Astrocyte of the hippocampus (primary cell): Measurements from ENCODE around the gene MRPS18C.

Source experiments
- DNase-seq: peaks from one replicate; pipeline ENCODE4 v3.0.0; 2011; ENCODE audit warnings: low read depth, low spot score

The MRPS18C gene

GRCh38 chr4:83455281-83456183, at the start of gene MRPS18C, which contains the start of gene HELQ:
TSS of gene MRPS18C (plus strand) at chr4:83456058. CDS start at chr4:83456078, 20 bp downstream.
TSS of gene HELQ (minus strand) at chr4:83455823. CDS start at chr4:83455693, 130 bp downstream.
- peak; percentile 99 for DNase-seq

DNA sequence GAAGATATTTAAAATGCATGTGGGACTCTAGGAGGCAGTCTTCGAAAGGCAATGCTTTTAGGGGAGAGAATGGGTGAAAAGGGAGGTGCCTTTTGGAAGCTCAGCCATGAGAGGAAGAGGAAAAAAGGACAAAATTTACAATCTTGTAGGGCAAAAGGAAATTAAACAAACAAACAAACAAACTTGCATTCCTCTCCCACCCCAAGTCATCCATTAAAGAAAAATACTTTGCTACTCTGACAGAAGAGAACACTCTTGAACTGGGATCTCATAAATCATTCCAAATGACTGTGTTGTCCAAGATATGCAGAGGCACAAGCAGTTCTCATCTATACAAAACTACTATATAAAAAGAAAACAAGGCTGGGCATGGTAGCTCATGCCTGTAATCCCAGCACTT, 47.0 kb upstream of the MRPS18C start:
- no peak for DNase-seq

- no peak for DNase-seq
Observed at GRCh38 chr4:83413676-83414075, 42.2 kb upstream of the MRPS18C start.

- DNase-seq = no peak
Observed at GRCh38 chr4:83417566-83417965, 38.3 kb upstream of the MRPS18C start.

DNA sequence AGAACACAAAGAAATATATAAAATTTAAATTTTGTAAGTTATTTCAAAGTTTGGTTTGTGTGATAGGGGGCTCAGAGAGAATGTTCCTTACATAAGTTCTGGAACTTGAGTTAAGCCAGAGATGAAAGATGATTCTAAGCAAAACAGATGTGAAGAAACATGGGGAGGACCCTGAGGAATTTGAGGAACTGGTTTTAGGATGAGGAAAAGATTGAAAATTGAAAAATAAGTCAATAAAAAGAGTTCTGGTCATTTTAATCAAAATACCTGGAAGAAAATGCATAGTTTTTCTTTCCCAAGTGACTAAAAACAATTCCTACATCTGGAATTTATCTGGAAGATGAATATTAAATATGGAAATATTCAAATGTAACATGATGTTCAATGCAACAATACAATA, 37.6 kb upstream of the MRPS18C start:
- no peak for DNase-seq

DNA sequence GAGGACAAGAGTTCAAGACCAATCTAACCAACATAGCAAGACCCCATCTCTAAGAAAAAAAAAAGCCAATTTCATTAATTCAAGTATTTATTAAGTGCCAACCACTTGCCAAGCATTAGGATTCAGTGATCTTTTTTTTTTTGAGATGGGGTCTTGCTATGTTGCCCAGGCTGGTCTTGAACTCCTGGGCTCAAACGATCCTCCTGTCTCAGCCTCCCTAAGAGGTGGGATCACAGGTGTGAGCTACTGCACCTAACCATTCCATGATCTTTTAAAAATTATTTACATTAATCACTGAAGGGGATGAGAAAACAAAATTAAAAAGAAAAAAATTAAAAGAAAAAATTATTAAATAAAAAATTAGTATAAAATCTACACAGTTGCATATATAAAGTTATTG, 24.7 kb upstream of the MRPS18C start:
- no peak for DNase-seq

DNA sequence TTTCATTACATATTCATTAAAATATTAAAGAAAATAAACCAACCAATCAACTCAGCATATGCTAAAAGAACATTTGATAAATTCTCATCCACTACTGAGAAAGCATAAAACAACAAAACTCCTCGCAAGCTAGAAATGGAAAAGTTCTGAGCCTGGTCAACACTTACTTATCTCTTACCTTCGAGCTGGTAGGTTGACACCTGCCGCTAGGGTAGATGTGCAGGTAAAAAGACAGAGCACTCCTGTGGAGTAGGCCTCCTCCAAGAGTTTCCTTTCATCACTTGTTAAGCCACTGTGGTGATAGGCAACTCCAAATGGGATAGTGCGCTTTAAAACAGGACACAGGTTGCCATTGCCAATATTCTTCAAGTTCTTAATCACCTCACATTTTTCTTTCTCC, 19.2 kb upstream of the MRPS18C start:
- no peak for DNase-seq

DNA sequence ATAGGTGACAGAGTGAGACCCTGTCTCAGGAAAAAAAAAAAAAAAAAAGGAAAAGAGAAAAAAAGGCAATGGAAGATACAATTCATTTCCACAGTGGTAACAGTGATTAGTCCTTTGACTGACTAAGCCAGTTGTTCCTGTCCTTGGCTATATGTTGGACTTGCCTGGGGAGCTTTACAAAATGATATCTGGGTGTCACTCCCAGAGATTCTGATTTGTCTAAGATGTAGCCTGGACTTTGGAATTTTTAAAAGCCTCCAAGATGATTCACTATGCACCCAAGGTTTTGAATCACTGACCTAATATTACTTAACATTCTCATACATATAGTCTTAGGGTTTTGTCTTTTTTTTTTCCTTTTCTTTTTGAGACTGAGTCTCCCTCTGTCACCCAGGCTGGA, 17.1 kb upstream of the MRPS18C start:
- no peak for DNase-seq

- no peak for DNase-seq
Observed at GRCh38 chr4:83440148-83440814, 15.6 kb upstream of the MRPS18C start.

DNA sequence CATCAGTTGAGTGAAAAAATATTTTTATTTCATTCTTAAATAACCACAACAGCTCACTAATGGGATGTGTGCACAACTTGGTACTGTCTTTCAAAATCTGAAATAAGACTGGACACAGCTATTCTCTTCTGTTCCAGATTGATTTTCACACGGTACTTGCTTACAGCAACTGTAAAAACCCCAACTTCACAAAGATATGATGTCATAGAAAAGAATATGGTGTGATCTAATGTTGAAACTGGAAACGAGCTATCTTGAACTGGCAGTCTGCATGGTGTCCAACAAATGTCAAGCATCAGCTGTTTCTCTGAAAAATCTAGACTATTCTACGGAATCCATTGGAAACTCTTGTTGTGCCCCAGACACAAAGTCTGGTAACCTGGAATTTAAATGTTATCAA, 15.0 kb upstream of the MRPS18C start:
- no peak for DNase-seq

GRCh38 chr4:83449009-83449408, 6.8 kb upstream of the MRPS18C start:
- DNase-seq = no peak

GRCh38 chr4:83454686-83455085, 1.2 kb upstream of the MRPS18C start:
- DNase-seq = peak; percentile 20

- no peak for DNase-seq
Observed at GRCh38 chr4:83456184-83456501, 285 bp downstream of the MRPS18C start.

DNA sequence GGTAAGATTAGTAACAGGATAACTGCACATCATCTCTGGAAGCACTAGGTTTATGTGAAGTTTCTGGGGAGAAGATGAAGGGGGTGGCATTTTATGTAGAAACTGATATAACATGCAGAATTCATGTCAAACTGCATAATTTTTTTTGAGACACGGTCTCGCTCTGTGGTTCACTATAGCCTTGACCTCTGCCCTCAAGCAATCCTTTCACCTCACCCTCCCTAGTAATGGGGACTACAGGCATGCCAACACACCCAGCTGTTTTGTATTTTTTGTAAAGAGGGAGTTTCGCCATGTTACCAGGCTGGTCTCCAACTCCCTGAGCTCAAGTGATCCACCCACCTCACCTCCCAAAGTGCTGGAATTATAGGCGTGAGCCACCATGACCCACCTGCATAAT, 17.6 kb downstream of the MRPS18C start:
- no peak for DNase-seq

- DNase-seq = no peak
Observed at GRCh38 chr4:83473966-83474365, 18.1 kb downstream of the MRPS18C start.

DNA sequence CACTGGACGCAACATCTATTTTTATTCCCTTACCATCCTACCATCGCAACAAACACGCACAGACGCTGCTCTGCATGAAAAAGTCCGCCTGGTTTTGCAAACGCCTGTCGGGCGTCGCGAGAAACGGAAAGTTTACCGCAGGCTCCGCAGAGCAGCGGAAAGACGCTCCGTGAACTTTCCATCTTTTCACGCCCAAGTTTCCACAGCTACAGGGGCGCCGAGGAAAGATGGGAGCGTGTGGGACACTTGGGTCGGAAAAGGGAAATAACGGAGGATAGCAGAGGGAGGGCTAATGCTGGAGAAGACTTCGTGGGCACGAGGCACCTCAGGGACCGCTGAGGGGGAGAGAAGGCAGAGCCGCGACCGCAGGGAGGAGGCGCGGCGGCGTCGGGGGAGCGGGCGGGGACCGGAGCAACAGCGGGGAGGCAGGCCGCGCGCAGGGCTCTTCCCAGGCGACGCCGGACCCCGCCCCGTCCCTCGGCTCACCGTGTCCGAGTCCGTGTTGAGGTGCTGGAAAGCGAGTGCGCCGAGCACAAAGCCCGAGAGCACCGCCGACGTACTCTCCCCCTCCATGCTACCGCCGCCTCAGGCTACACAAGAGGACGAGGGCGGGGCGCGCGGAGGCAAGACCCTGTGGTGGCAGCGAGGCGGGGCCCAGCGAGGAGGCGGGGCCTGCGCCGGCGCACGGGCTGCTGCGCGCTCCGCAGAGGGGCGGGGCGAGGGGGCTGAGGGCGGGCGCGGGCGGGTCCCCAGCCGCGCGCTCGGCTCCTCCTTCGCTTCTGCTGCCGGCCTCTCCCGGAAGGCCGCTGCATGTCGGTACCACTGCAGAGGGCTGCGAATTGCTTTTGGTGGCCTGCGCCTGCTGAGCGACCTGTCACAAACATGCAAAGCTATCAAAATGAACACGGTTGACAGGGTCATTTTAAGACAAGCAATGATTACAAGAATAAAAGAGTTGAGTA, 28.9 kb downstream of the MRPS18C start, which contains the start of gene ABRAXAS1:
Gene ABRAXAS1 (minus strand): TSS at position 601 of the 962 bp plus-strand sequence. CDS start 28 bp downstream, at position 573.
- peak; percentile 99 for DNase-seq

GRCh38 chr4:83486457-83487129, 30.7 kb downstream of the MRPS18C start:
- no peak for DNase-seq

GRCh38 chr4:83489711-83490326, 34.0 kb downstream of the MRPS18C start:
- no peak for DNase-seq

DNA sequence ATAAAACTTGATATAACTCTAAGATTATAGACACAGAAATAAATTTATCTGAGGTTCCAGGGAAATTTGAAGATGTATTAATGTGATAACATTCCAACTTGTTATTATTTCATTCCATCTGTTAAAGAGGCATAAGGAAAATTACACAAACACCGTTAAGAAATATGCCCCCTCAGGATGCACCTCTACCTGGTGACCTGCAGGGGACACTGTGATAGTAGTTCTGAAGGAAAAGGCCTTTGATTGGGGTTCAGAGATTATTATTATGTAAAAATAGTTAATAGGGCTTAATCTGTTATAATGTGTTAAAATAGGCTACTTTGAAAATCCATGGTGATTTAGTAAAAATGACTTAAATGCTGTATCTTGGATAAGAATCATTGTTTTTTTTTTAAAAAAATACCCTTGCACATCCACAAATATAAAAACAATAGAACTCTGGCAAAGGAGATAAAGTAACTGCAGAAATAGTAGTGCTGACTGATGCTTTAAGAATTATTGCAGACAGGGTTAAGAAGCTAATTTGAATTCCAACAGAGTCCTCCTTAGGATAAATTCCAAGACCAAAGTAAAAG, 35.1 kb downstream of the MRPS18C start:
- peak; percentile 47 for DNase-seq
